Measurements from ENCODE around the gene XPO6. TPM values are rescaled to one million over a fixed set of nuclear protein-coding genes. Genes with fewer than 3 reads are reported as not detected.

XPO6 gene
- total RNA-seq, 4 donors from 2014 or later: 88.2 to 160 (median 118) TPM

GRCh38 chr16:28139530-28139929 lies 72.2 kb downstream of the XPO6 start:
- H3K36me3 ChIP-seq: no peaks in the 10 kb centered on the region
- no peaks in the 10 kb centered on the region for H3K27me3 ChIP-seq
- intact Hi-C loops (cut with DNase I): no loop called here
- 82 to 97% methylated on average over 1 of the region's 1 CpG for WGBS, 2 donors
- H3K9me3 ChIP-seq: no peaks in the 10 kb centered on the region
- no peak for DNase-seq
- H3K4me1 ChIP-seq: no peaks in the 10 kb centered on the region
- TF ChIP-seq POLR2A (IDR thresholded peaks at IDR 0.05) (no peak), CTCF (IDR thresholded peaks at IDR 0.05) (no peak)
- no peak overlapping the region for H3K4me3 ChIP-seq (replicated peaks in 1 of 3)
- no peak overlapping the region for H3K27ac ChIP-seq

GRCh38 chr16:28136751-28137434 lies 74.9 kb downstream of the XPO6 start:
- Histone ChIP-seq H3K4me1 (no peaks in the 10 kb centered on the region), H3K27ac (no peak overlapping the region), H3K9me3 (no peaks in the 10 kb centered on the region), H3K36me3 (peaks cover 4 to 6% of the 10 kb centered on the region in 2 donors), H3K4me3 (replicated peaks in 1 of 3) (no peak overlapping the region), H3K27me3 (no peaks in the 10 kb centered on the region)
- TF ChIP-seq POLR2A (IDR thresholded peaks at IDR 0.05) (no peak), CTCF (IDR thresholded peaks at IDR 0.05) (no peak)
- intact Hi-C loops (cut with DNase I): no loop called here
- WGBS, 2 donors: 65 to 75% methylated on average over 6 of the region's 6 CpGs
- peak in 1 of 2 donors; percentile 20 for DNase-seq

GRCh38 chr16:28133666-28134065 lies 78.1 kb downstream of the XPO6 start:
- WGBS, 2 donors: 96 to 99% methylated on average over 7 of the region's 7 CpGs
- TF ChIP-seq CTCF (IDR thresholded peaks at IDR 0.05): no peak
- no peak for TF ChIP-seq POLR2A (IDR thresholded peaks at IDR 0.05)
- intact Hi-C loops (cut with DNase I): no loop called here

GRCh38 chr16:28131743-28132393 lies 79.9 kb downstream of the XPO6 start:
- Histone ChIP-seq H3K36me3 (peaks cover 8% of the 10 kb centered on the region in 2 donors), H3K27me3 (no peaks in the 10 kb centered on the region), H3K27ac (peak overlapping the region in 2 of 3 donors; percentile 79 to 91), H3K9me3 (no peaks in the 10 kb centered on the region), H3K4me1 (peaks cover 18 to 19% of the 10 kb centered on the region in 2 donors), H3K4me3 (replicated peaks in 1 of 3) (no peak overlapping the region)
- no peak for TF ChIP-seq CTCF (IDR thresholded peaks at IDR 0.05)
- TF ChIP-seq POLR2A (IDR thresholded peaks at IDR 0.05): no peak
- intact Hi-C loops (cut with DNase I): no loop called here
- no peak for DNase-seq
- 91 to 96% methylated on average over 5 of the region's 5 CpGs for WGBS, 2 donors

More at GRCh38 chr16:28133666-28134065, 78.1 kb downstream of the XPO6 start:
- Histone ChIP-seq H3K4me3 (replicated peaks in 1 of 3) (no peak overlapping the region), H3K36me3 (peaks cover 4 to 8% of the 10 kb centered on the region in 2 donors), H3K4me1 (peaks cover 18 to 19% of the 10 kb centered on the region in 2 donors), H3K27ac (no peak overlapping the region), H3K27me3 (no peaks in the 10 kb centered on the region), H3K9me3 (no peaks in the 10 kb centered on the region)
- DNase-seq: no peak

- no peaks in the 10 kb centered on the region for H3K9me3 ChIP-seq
- no peaks in the 10 kb centered on the region for H3K27me3 ChIP-seq
- no peak for TF ChIP-seq POLR2A (IDR thresholded peaks at IDR 0.05)
- TF ChIP-seq CTCF (IDR thresholded peaks at IDR 0.05): no peak
- no peak for DNase-seq
- peaks cover 18 to 19% of the 10 kb centered on the region in 2 donors for H3K4me1 ChIP-seq
- peaks cover 8% of the 10 kb centered on the region in 2 donors for H3K36me3 ChIP-seq
- 81 to 88% methylated on average over 6 of the region's 6 CpGs for WGBS, 2 donors
- H3K27ac ChIP-seq: peak overlapping the region; percentile 55 to 91 (median 79)
- no peak overlapping the region for H3K4me3 ChIP-seq (replicated peaks in 1 of 3)
- intact Hi-C loops (cut with DNase I): no loop called here
Observed at GRCh38 chr16:28131181-28131580, 80.6 kb downstream of the XPO6 start.
